Parathyroid adenoma (tissue), 2 donors: ENCODE data around the gene ARHGAP22.

Experiments used
- H2AFZ ChIP-seq: fragments of 300-600 bp; sonication (generic); one replicate; pipeline ENCODE4 v1.7.0; 2017; ENCODE audit warnings: antibody characterized with exemption, mild to moderate bottlenecking
- H3K27ac ChIP-seq: fragments of 300-600 bp; sonication (generic); one replicate; pipeline ENCODE4 v1.7.0; 2017
- H3K27me3 ChIP-seq: fragments of 300-600 bp; sonication (generic); one replicate; pipeline ENCODE4 v1.7.0; 2017; ENCODE audit warnings: low read length; ENCODE audit not compliant: control insufficient read depth, insufficient read depth
- H3K36me3 ChIP-seq: fragments of 300-600 bp; sonication (generic); one replicate; pipeline ENCODE4 v1.7.0; 2017; ENCODE audit warnings: low read length; ENCODE audit not compliant: control insufficient read depth, insufficient read depth
- H3K4me1 ChIP-seq: fragments of 300-600 bp; sonication (generic); one replicate; pipeline ENCODE4 v1.7.0; 2017; ENCODE audit warnings: control low read depth
- H3K4me2 ChIP-seq: fragments of 300-600 bp; sonication (generic); one replicate; pipeline ENCODE4 v1.7.0; 2017; ENCODE audit warnings: low read length
- H3K4me3 ChIP-seq: fragments of 300-600 bp; sonication (generic); one replicate; pipeline ENCODE4 v1.7.0; 2017; ENCODE audit warnings: low read depth, low read length
- H3K79me2 ChIP-seq: fragments of 300-600 bp; sonication (generic); one replicate; pipeline ENCODE4 v1.7.0; 2017; ENCODE audit warnings: control low read depth
- H3K9ac ChIP-seq: fragments of 300-600 bp; sonication (generic); one replicate; pipeline ENCODE4 v1.7.0; 2017; ENCODE audit warnings: mild to moderate bottlenecking
- H3K9me3 ChIP-seq: fragments of 300-600 bp; sonication (generic); one replicate; pipeline ENCODE4 v1.7.0; 2017; ENCODE audit warnings: low read length; ENCODE audit not compliant: control insufficient read depth
- TF ChIP-seq, protein P1 (sequence below): fragments of 300-600 bp; sonication (generic); IDR thresholded peaks from one replicate; pipeline ENCODE4 v1.7.0; 2017; ENCODE audit warnings: antibody characterized with exemption, mild to moderate bottlenecking
- donor health status: primary hyperparathyroidism.

The ARHGAP22 gene

GRCh38 chr10:48555310-48556042 lies 49.4 kb downstream of the ARHGAP22 start:
- Histone ChIP-seq H3K36me3 (no peaks in the 10 kb centered on the region), H3K27me3 (no peaks in the 10 kb centered on the region), H3K27ac (no peak overlapping the region), H3K4me1 (no peaks in the 10 kb centered on the region), H3K79me2 (no peaks in the 10 kb centered on the region), H3K4me3 (no peak overlapping the region), H2AFZ (no peak overlapping the region), H3K4me2 (no peak overlapping the region), H3K9ac (no peak overlapping the region), H3K9me3 (no peaks in the 10 kb centered on the region)
- TF ChIP-seq, protein P1, sequence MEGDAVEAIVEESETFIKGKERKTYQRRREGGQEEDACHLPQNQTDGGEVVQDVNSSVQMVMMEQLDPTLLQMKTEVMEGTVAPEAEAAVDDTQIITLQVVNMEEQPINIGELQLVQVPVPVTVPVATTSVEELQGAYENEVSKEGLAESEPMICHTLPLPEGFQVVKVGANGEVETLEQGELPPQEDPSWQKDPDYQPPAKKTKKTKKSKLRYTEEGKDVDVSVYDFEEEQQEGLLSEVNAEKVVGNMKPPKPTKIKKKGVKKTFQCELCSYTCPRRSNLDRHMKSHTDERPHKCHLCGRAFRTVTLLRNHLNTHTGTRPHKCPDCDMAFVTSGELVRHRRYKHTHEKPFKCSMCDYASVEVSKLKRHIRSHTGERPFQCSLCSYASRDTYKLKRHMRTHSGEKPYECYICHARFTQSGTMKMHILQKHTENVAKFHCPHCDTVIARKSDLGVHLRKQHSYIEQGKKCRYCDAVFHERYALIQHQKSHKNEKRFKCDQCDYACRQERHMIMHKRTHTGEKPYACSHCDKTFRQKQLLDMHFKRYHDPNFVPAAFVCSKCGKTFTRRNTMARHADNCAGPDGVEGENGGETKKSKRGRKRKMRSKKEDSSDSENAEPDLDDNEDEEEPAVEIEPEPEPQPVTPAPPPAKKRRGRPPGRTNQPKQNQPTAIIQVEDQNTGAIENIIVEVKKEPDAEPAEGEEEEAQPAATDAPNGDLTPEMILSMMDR = no peak

GRCh38 chr10:48554656-48555055 lies 50.2 kb downstream of the ARHGAP22 start:
- H3K79me2 ChIP-seq = no peaks in the 10 kb centered on the region
- no peak overlapping the region for H3K4me2 ChIP-seq
- H3K27ac ChIP-seq = no peak overlapping the region
- TF ChIP-seq, protein P1 = no peak
- no peaks in the 10 kb centered on the region for H3K9me3 ChIP-seq
- no peak overlapping the region for H2AFZ ChIP-seq
- no peaks in the 10 kb centered on the region for H3K36me3 ChIP-seq
- no peak overlapping the region for H3K9ac ChIP-seq
- H3K4me1 ChIP-seq = no peaks in the 10 kb centered on the region
- H3K27me3 ChIP-seq = no peaks in the 10 kb centered on the region
- no peak overlapping the region for H3K4me3 ChIP-seq

GRCh38 chr10:48554246-48554645 lies 50.6 kb downstream of the ARHGAP22 start:
- Histone ChIP-seq H3K4me1 (no peaks in the 10 kb centered on the region), H3K4me3 (no peak overlapping the region), H3K4me2 (no peak overlapping the region), H3K9ac (no peak overlapping the region), H3K27ac (no peak overlapping the region), H3K9me3 (no peaks in the 10 kb centered on the region), H3K79me2 (no peaks in the 10 kb centered on the region), H3K27me3 (no peaks in the 10 kb centered on the region), H2AFZ (no peak overlapping the region), H3K36me3 (no peaks in the 10 kb centered on the region)
- TF ChIP-seq, protein P1 = no peak

DNA sequence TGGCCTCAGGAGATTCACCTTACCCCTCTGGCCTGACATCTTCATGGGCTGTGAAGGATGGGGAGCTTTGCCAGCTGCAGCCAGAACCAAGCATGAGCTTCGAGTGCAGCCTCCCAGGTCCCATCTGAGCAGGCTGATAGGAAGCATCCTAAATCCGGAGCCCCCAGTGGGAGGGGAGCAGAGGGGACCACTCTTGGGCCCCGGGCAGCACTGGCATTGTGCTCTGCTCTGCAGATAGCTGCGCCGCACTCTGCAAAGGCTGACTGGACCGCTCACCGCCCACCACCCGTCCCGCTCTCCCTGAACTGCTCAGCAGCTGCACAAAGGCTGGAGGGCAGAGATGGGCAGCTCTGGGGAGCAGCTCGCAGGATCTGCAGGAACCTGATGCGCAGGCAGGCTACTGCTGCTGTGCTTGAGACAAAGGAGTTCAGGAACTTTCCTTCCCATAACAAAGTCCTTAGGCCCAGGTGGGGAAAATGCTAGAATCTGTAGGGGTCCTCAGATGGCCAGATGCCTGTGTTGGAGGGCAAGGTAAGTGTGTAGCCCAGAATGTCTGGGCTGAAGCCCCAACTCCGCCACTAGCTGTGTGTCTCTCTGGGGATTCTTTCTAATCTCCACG lies 51.8 kb downstream of the ARHGAP22 start:
- Histone ChIP-seq H3K9ac (no peak overlapping the region), H3K4me2 (no peak overlapping the region), H3K27me3 (no peaks in the 10 kb centered on the region), H3K79me2 (no peaks in the 10 kb centered on the region), H3K4me1 (no peaks in the 10 kb centered on the region), H2AFZ (no peak overlapping the region), H3K4me3 (no peak overlapping the region), H3K36me3 (no peaks in the 10 kb centered on the region), H3K9me3 (no peaks in the 10 kb centered on the region), H3K27ac (no peak overlapping the region)
- TF ChIP-seq, protein P1 = no peak
